Smooth muscle cell (in vitro differentiated cells): ENCODE results near the gene OR6C2. TPM values are rescaled to one million over a fixed set of nuclear protein-coding genes. Genes with fewer than 3 reads are reported as not detected.
"Not testable (repeated sequence)": the region's sequence is repeated elsewhere in the genome, so short reads cannot be mapped to it uniquely, and the experiment has no call there.

Source experiments
- DNase-seq: peaks from one replicate; lab custom pipeline; 2025; ENCODE audit not compliant: unreplicated experiment; lab: John Stamatoyannopoulos, UW
- H2AFZ ChIP-seq: fragments of 200-600 bp; sonication (generic); 2 replicates; pipeline ENCODE4 v1.6.0; 2016; ENCODE audit warnings: antibody characterized with exemption, low read depth, mild to moderate bottlenecking
- H3F3A ChIP-seq: fragments of 200-600 bp; sonication (generic); 2 replicates; pipeline ENCODE4 v1.6.0; 2017; ENCODE audit warnings: antibody characterized with exemption, low read depth
- H3K27ac ChIP-seq: fragments of 200-600 bp; sonication (generic); 2 replicates; pipeline ENCODE4 v1.5.1; 2016; ENCODE audit warnings: low read depth, mild to moderate bottlenecking
- H3K27me3 ChIP-seq: fragments of 200-600 bp; sonication (generic); 2 replicates; pipeline ENCODE4 v1.6.1; 2016; ENCODE audit warnings: low read depth, mild to moderate bottlenecking
- H3K36me3 ChIP-seq: fragments of 200-600 bp; sonication (generic); 2 replicates; pipeline ENCODE4 v1.5.1; 2016; ENCODE audit warnings: low read depth
- H3K4me1 ChIP-seq: fragments of 200-600 bp; sonication (generic); 2 replicates; pipeline ENCODE4 v1.5.1; 2016; ENCODE audit warnings: low read depth
- H3K4me2 ChIP-seq: fragments of 200-600 bp; sonication (generic); 2 replicates; pipeline ENCODE4 v1.6.0; 2016; ENCODE audit warnings: mild to moderate bottlenecking
- H3K4me3 ChIP-seq: fragments of 200-600 bp; sonication (generic); 2 replicates; pipeline ENCODE4 v1.5.1; 2016; ENCODE audit warnings: mild to moderate bottlenecking
- H3K79me2 ChIP-seq: fragments of 200-600 bp; sonication (generic); 2 replicates; pipeline ENCODE4 v1.6.0; 2016; ENCODE audit warnings: low read depth, mild to moderate bottlenecking
- H3K9ac ChIP-seq: fragments of 200-600 bp; sonication (generic); 2 replicates; pipeline ENCODE4 v1.6.0; 2016; ENCODE audit warnings: low read depth
- H3K9me3 ChIP-seq: fragments of 200-600 bp; sonication (generic); replicated peaks from 2 replicates; pipeline ENCODE4 v1.5.1; 2016; ENCODE audit warnings: low read depth
- H4K20me1 ChIP-seq: fragments of 200-600 bp; sonication (generic); 2 replicates; pipeline ENCODE4 v1.6.0; 2016; ENCODE audit warnings: low read depth
- WGBS: methylation state at CpG from one replicate; pipeline ENCODE4 v1.1.7; 2016; ENCODE audit warnings: low lambda C conversion rate; 5-methylcytosine and 5-hydroxymethylcytosine counted together
- polyA plus RNA-seq: library from polyadenylated mRNA; unstranded; fragments of >200 nt; fragmentation: Nextera tagmentation; extraction: Ambion mirVana; gene quantifications from 2 replicates; pipeline ENCODE4 v1.2.1, GENCODE V29; 2016
- total RNA-seq: library from RNA; depleted of rRNA; stranded (reverse); fragments of >200 nt; gene quantifications from 2 replicates; pipeline ENCODE4 v1.2.3, GENCODE V29; 2014
- TF ChIP-seq, protein P1 (sequence below): fragments of 200-600 bp; sonication (generic); IDR thresholded peaks from 2 replicates; pipeline ENCODE4 v1.5.1; 2017; ENCODE audit warnings: borderline replicate concordance, mild to moderate bottlenecking, antibody characterized with exemption; ENCODE audit not compliant: insufficient read depth, poor library complexity, severe bottlenecking

OR6C2 gene
- total and polyA plus RNA-seq, 2 experiments from 2014 or later: not detected

DNA sequence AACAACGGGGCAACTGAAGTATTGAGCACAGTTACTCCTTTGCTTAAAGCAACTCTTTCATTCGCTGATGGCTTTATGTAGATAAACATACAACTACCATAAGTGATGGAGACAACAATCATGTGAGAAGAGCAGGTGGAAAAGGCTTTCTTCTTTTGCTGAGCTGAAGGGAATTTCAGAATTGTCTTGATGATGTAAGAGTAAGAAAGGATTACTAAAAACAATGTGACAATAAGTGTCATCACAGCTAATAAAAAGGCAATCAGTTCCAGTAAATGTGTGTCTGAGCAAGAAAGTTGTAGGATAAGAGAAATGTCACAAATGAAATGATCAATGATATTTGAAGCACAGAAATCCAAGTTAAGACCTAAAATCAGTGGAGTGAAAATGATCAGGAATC, 25.4 kb downstream of the OR6C2 start:
- 79% methylated on average over 2 of the region's 2 CpGs for WGBS
- H3F3A ChIP-seq: no peaks in the 10 kb centered on the region
- no peak overlapping the region for H2AFZ ChIP-seq

DNA sequence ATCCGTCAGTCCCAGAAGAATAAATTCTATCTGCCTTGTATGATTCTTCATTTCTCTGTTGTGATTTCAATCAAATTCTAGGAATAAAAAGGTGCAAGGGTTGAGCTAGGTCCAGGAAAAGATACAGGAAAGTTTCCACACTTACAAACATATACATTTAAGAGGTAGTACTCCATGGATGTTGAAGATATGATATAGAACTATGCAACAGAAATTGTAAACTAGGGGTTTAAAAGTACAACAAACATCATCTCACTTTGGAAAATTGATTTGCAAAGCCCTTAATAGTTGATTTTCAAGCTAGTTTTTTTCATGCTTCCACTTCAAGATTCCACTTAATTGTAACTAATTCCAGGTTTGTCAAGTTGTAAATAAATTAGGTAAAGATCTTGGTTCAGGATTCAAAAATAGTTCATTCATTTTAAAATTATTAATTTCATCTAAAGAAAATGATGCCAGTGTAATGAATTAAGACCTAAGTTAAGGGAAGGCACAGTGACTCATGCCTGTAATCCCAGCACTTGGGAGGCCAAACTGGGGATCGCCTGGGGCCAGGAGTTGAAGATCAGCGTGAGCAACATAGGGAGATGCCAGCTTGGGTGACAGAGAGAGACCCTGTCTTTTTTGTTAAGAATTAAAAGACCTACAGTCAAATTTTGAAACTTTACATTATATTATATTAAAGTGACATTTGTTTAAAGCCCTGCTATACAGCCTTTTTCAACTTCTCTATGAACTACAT, 26.4 kb downstream of the OR6C2 start, which contains the start of gene OR6C70:
TSS of gene OR6C70 (minus strand) at position 51 of the 742 bp plus-strand sequence. CDS start at position 51, 0 bp downstream.
- Histone ChIP-seq H3K27ac (no peak within 1 kb of the TSS), H3K4me1 (no peaks in the 10 kb centered on the region), H3F3A (no peaks in the 10 kb centered on the region), H2AFZ (no peak within 1 kb of the TSS), H3K36me3 (no peaks in the 10 kb centered on the region), H3K79me2 (no peaks in the 10 kb centered on the region), H3K4me3 (no peak within 1 kb of the TSS), H3K4me2 (no peak within 1 kb of the TSS), H3K27me3 (no peaks in the 10 kb centered on the region), H3K9me3 (no peaks in the 10 kb centered on the region), H4K20me1 (no peaks in the 10 kb centered on the region), H3K9ac (no peak within 1 kb of the TSS)
- WGBS: 41% methylated on average over 3 of the region's 3 CpGs
- TF ChIP-seq, protein P1, sequence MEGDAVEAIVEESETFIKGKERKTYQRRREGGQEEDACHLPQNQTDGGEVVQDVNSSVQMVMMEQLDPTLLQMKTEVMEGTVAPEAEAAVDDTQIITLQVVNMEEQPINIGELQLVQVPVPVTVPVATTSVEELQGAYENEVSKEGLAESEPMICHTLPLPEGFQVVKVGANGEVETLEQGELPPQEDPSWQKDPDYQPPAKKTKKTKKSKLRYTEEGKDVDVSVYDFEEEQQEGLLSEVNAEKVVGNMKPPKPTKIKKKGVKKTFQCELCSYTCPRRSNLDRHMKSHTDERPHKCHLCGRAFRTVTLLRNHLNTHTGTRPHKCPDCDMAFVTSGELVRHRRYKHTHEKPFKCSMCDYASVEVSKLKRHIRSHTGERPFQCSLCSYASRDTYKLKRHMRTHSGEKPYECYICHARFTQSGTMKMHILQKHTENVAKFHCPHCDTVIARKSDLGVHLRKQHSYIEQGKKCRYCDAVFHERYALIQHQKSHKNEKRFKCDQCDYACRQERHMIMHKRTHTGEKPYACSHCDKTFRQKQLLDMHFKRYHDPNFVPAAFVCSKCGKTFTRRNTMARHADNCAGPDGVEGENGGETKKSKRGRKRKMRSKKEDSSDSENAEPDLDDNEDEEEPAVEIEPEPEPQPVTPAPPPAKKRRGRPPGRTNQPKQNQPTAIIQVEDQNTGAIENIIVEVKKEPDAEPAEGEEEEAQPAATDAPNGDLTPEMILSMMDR: no peak
- DNase-seq: no peak

More for the DNA sequence above, 25.4 kb downstream of the OR6C2 start:
- Histone ChIP-seq H3K9me3 (no peaks in the 10 kb centered on the region), H3K4me1 (no peaks in the 10 kb centered on the region), H3K4me2 (no peak overlapping the region), H3K36me3 (no peaks in the 10 kb centered on the region), H3K27ac (no peak overlapping the region), H3K27me3 (no peaks in the 10 kb centered on the region), H3K9ac (no peak overlapping the region), H3K4me3 (no peak overlapping the region), H3K79me2 (no peaks in the 10 kb centered on the region), H4K20me1 (no peaks in the 10 kb centered on the region)
- no peak for DNase-seq
- TF ChIP-seq, protein P1: no peak

DNA sequence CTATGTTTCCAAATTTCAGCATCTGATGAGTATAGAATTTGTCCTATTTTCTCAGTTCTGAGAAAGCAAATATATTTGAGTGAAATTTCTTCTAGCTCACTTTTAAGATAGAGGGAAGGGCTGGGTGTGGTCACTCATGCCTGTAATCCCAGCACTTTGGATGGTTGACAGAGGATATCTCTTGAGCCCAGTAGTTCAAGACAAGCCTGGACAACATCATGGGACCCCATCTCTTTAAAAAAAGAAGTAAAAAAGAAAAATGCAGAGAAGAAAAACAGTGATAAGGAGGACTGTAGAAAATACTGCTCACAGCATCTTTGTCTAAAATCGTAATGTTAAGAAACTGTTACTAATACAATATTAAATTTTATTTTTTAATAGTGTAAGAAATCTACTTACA, 28.4 kb downstream of the OR6C2 start:
- 87% methylated on average over 1 of the region's 1 CpG for WGBS
- TF ChIP-seq, protein P1: no peak
- DNase-seq: no peak
- Histone ChIP-seq H3K79me2 (no peaks in the 10 kb centered on the region), H3K27me3 (no peaks in the 10 kb centered on the region), H3K4me2 (no peak overlapping the region), H4K20me1 (no peaks in the 10 kb centered on the region), H3K27ac (no peak overlapping the region), H3K36me3 (no peaks in the 10 kb centered on the region), H3F3A (no peaks in the 10 kb centered on the region), H3K9me3 (no peaks in the 10 kb centered on the region), H2AFZ (no peak overlapping the region), H3K4me3 (no peak overlapping the region), H3K9ac (no peak overlapping the region), H3K4me1 (no peaks in the 10 kb centered on the region)

DNA sequence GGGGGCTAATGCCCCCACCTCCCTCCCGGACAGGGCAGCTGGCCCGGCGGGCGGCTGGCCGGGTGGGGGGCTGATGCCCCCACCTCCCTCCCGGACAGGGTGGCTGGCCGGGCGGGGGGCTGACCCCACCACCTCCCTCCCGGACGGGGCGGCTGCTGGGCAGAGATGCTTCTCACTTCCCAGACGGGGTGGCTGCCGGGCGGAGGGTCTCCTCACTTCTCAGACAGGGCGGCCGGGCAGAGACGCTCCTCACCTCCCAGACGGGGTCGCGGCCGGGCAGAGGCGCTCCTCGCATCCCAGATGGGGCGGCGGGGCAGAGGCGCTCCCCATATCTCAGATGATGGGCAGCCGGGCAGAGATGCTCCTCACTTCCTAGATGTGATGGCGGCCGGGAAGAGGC, 35.3 kb downstream of the OR6C2 start:
- H3K27ac ChIP-seq, H2AFZ ChIP-seq, DNase-seq, H3F3A ChIP-seq, H3K27me3 ChIP-seq, H4K20me1 ChIP-seq, H3K9me3 ChIP-seq, H3K4me3 ChIP-seq, H3K36me3 ChIP-seq, H3K4me2 ChIP-seq, H3K9ac ChIP-seq, H3K4me1 ChIP-seq, H3K79me2 ChIP-seq: not testable (repeated sequence)
- 100% methylated on average over 7 of the region's 29 CpGs for WGBS

DNA sequence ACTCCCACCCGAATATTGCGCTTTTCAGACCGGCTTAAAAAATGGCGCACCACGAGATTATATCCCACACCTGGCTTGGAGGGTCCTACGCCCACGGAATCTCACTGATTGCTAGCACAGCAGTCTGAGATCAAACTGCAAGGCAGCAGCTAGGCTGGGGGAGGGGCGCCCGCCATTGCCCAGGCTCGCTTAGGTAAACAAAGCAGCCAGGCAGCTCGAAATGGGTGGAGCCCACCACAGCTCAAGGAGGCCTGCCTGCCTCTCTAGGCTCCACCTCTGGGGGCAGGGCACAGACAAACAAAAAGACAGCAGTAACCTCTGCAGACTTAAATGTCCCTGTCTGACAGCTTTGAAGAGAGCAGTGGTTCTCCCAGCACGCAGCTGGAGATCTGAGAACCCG, 40.4 kb downstream of the OR6C2 start:
- WGBS: 44% methylated on average over 9 of the region's 13 CpGs
- DNase-seq: not testable (repeated sequence)

More for the DNA sequence above, 40.4 kb downstream of the OR6C2 start:
- H3K4me2 ChIP-seq, H2AFZ ChIP-seq, H3K9me3 ChIP-seq, H3K4me1 ChIP-seq, H4K20me1 ChIP-seq, H3K4me3 ChIP-seq, H3K36me3 ChIP-seq, H3K27me3 ChIP-seq, H3F3A ChIP-seq, H3K9ac ChIP-seq, H3K27ac ChIP-seq, H3K79me2 ChIP-seq: not testable (repeated sequence)
